Mucosa of gallbladder (tissue), 1 donor: Measurements from ENCODE around the gene ERRFI1. TPM values are rescaled to one million over a fixed set of nuclear protein-coding genes. Genes with fewer than 3 reads are reported as not detected.
"Not testable (repeated sequence)": the region's sequence is repeated elsewhere in the genome, so short reads cannot be mapped to it uniquely, and the experiment has no call there.

Experiments
- DNase-seq: peaks from one replicate; pipeline ENCODE4 v3.0.0-alpha.2; 2020; ENCODE audit warnings: low spot score
- total RNA-seq: library from RNA; stranded (reverse); gene quantifications from one replicate; pipeline ENCODE4 v1.2.1, GENCODE V29; 2021
- donor health status: DM: no; HTN: no; CAD: no.

The ERRFI1 gene
- total RNA-seq, 1 donor from 2014 or later = 76.8 TPM

GRCh38 chr1:7971024-7971423 lies 55.1 kb downstream of the ERRFI1 start:
- DNase-seq = no peak

- DNase-seq = no peak
These were observed 55.9 kb downstream of the ERRFI1 start for GRCh38 chr1:7970246-7970645.

- no peak for DNase-seq
These were observed 58.5 kb downstream of the ERRFI1 start for GRCh38 chr1:7967651-7968050.

GRCh38 chr1:7967196-7967595 lies 58.9 kb downstream of the ERRFI1 start:
- DNase-seq = no peak

- no peak for DNase-seq
These were observed 61.6 kb downstream of the ERRFI1 start for GRCh38 chr1:7964476-7964875.

GRCh38 chr1:7963841-7964240 lies 62.3 kb downstream of the ERRFI1 start:
- not testable (repeated sequence) for DNase-seq

GRCh38 chr1:7963378-7963730 lies 62.8 kb downstream of the ERRFI1 start:
- not testable (repeated sequence) for DNase-seq

- DNase-seq = no peak
These were observed 63.3 kb downstream of the ERRFI1 start for GRCh38 chr1:7962636-7963377.

- no peak for DNase-seq
These were observed 64.1 kb downstream of the ERRFI1 start for GRCh38 chr1:7962014-7962335.

Other genes starting within 250 kb of the ERRFI1 start
- 31.5 TPM for gene PER3, start 242.0 kb downstream of the ERRFI1 start, total RNA-seq
- gene UTS2, start 173.2 kb downstream of the ERRFI1 start, total RNA-seq = not detected
- gene TNFRSF9, start 85.5 kb downstream of the ERRFI1 start, total RNA-seq = 0.35 TPM
- 261 TPM for gene PARK7, start 64.6 kb downstream of the ERRFI1 start, total RNA-seq